Urinary bladder (tissue), 4 donors: ENCODE data around the gene SPOP. TPM values are rescaled to one million over a fixed set of nuclear protein-coding genes. Genes with fewer than 3 reads are reported as not detected.
A peak's percentile ranks its signal among the peaks of the same experiment; 100 is the strongest.
"Not testable (repeated sequence)": the region's sequence is repeated elsewhere in the genome, so short reads cannot be mapped to it uniquely, and the experiment has no call there.

Source experiments
- DNase-seq: peaks from one replicate; pipeline ENCODE4 v3.0.0-alpha.2; 2015; ENCODE audit errors: extremely low spot score
- H3K27ac ChIP-seq: one replicate; pipeline ENCODE4 v1.5.1; 2013; ENCODE audit warnings: low read depth, mild to moderate bottlenecking, moderate library complexity
- H3K36me3 ChIP-seq: one replicate; pipeline ENCODE4 v1.6.1; 2013; ENCODE audit warnings: mild to moderate bottlenecking, moderate library complexity; ENCODE audit not compliant: insufficient read depth
- H3K4me1 ChIP-seq: one replicate; pipeline ENCODE4 v1.6.1; 2013; ENCODE audit warnings: mild to moderate bottlenecking, moderate library complexity; ENCODE audit not compliant: insufficient read depth
- H3K4me3 ChIP-seq: one replicate; pipeline ENCODE4 v1.5.1; 2013; ENCODE audit warnings: low read depth, low read length
- WGBS: extraction: QIAGEN DNeasy Blood & Tissue Kit; methylation state at CpG from one replicate; pipeline ENCODE4 v1.1.7; 2013; 5-methylcytosine and 5-hydroxymethylcytosine counted together
- polyA plus RNA-seq: library from polyadenylated mRNA; stranded (reverse); fragments of 200-250 nt; gene quantifications from one replicate; pipeline ENCODE4 v1.2.3, GENCODE V29; 2013
- total RNA-seq: library from RNA; depleted of rRNA; stranded (reverse); fragments of >200 nt; gene quantifications from one replicate; pipeline ENCODE4 v1.2.3, GENCODE V29; 2014
- donor health status: healthy with polysubstance abuse.
- donor health status: healthy.

SPOP gene
- total RNA-seq: 174 TPM
- 92.4 TPM for polyA plus RNA-seq

GRCh38 chr17:49677933-49678847 lies at the start of gene SPOP:
SPOP (minus strand) TSS chr17:49678097; CDS start chr17:49622810, 55,287 bp downstream.
- peak within 1 kb of the TSS; percentile 94 for H3K27ac ChIP-seq
- peaks cover 2% of the 10 kb centered on the region for H3K36me3 ChIP-seq
- 15% methylated on average over 53 of the region's 53 CpGs for WGBS
- DNase-seq: peak; percentile 99
- no peaks in the 10 kb centered on the region for H3K4me1 ChIP-seq
- peak within 1 kb of the TSS; percentile 62 for H3K4me3 ChIP-seq

- 91% methylated on average over 4 of the region's 4 CpGs for WGBS
- Histone ChIP-seq H3K4me1 (peaks cover 2% of the 10 kb centered on the region), H3K36me3 (no peaks in the 10 kb centered on the region), H3K4me3 (no peak overlapping the region), H3K27ac (no peak overlapping the region)
- DNase-seq: no peak
Measured at GRCh38 chr17:49727380-49727779, 49.5 kb upstream of the SPOP start.

GRCh38 chr17:49725452-49726130 lies 47.7 kb upstream of the SPOP start:
- 80% methylated on average over 7 of the region's 7 CpGs for WGBS
- Histone ChIP-seq H3K4me1 (peaks cover 2% of the 10 kb centered on the region), H3K4me3 (no peak overlapping the region), H3K36me3 (no peaks in the 10 kb centered on the region), H3K27ac (no peak overlapping the region)
- no peak for DNase-seq

- not testable (repeated sequence) for H3K4me1 ChIP-seq, H3K4me3 ChIP-seq, DNase-seq, H3K27ac ChIP-seq, H3K36me3 ChIP-seq
- 80% methylated on average over 6 of the region's 6 CpGs for WGBS
Measured at GRCh38 chr17:49724552-49724951, 46.7 kb upstream of the SPOP start.

- Histone ChIP-seq H3K4me3 (no peak overlapping the region), H3K27ac (peak overlapping the region; percentile 51), H3K4me1 (peaks cover 2% of the 10 kb centered on the region), H3K36me3 (no peaks in the 10 kb centered on the region)
- 14% methylated on average over 8 of the region's 8 CpGs for WGBS
- peak; percentile 70 for DNase-seq
Measured at GRCh38 chr17:49723423-49723822, 45.5 kb upstream of the SPOP start.

- Histone ChIP-seq H3K4me1 (peaks cover 2% of the 10 kb centered on the region), H3K27ac (no peak overlapping the region), H3K36me3 (no peaks in the 10 kb centered on the region), H3K4me3 (no peak overlapping the region)
- 97% methylated on average over 3 of the region's 3 CpGs for WGBS
- DNase-seq: no peak
Measured at GRCh38 chr17:49722066-49722465, 44.2 kb upstream of the SPOP start.

GRCh38 chr17:49717371-49717861 lies 39.5 kb upstream of the SPOP start:
- no peak overlapping the region for H3K27ac ChIP-seq

GRCh38 chr17:49716668-49717364 lies 38.9 kb upstream of the SPOP start:
- WGBS: 87% methylated on average over 1 of the region's 1 CpG
- no peaks in the 10 kb centered on the region for H3K4me1 ChIP-seq
- DNase-seq: no peak
- no peak overlapping the region for H3K4me3 ChIP-seq
- no peak overlapping the region for H3K27ac ChIP-seq
- peaks cover 3% of the 10 kb centered on the region for H3K36me3 ChIP-seq

More at GRCh38 chr17:49717371-49717861, 39.5 kb upstream of the SPOP start:
- Histone ChIP-seq H3K36me3 (peaks cover 3% of the 10 kb centered on the region), H3K4me3 (no peak overlapping the region), H3K4me1 (no peaks in the 10 kb centered on the region)
- WGBS: 92% methylated on average over 10 of the region's 10 CpGs
- DNase-seq: no peak

- no peaks in the 10 kb centered on the region for H3K4me1 ChIP-seq
- DNase-seq: no peak
- no peak overlapping the region for H3K27ac ChIP-seq
- H3K4me3 ChIP-seq: no peak overlapping the region
- 77% methylated on average over 9 of the region's 9 CpGs for WGBS
- H3K36me3 ChIP-seq: peaks cover 3% of the 10 kb centered on the region
Measured at GRCh38 chr17:49715717-49716279, 37.9 kb upstream of the SPOP start.

- Histone ChIP-seq H3K4me3 (no peak overlapping the region), H3K36me3 (peaks cover 3% of the 10 kb centered on the region), H3K4me1 (no peaks in the 10 kb centered on the region), H3K27ac (no peak overlapping the region)
- DNase-seq: no peak
- 76% methylated on average over 4 of the region's 4 CpGs for WGBS
Measured at GRCh38 chr17:49715216-49715615, 37.3 kb upstream of the SPOP start.

- H3K4me3 ChIP-seq: peak overlapping the region; percentile 16
- WGBS: 51% methylated on average over 15 of the region's 15 CpGs
- DNase-seq: no peak
Measured at GRCh38 chr17:49708515-49709183, 30.8 kb upstream of the SPOP start.

GRCh38 chr17:49707608-49708514 lies 30.0 kb upstream of the SPOP start, which contains the start of gene SLC35B1:
SLC35B1 (minus strand) TSS chr17:49707964; CDS start chr17:49707833, 131 bp downstream.
- WGBS: 1% methylated on average over 53 of the region's 53 CpGs
- Histone ChIP-seq H3K27ac (peak within 1 kb of the TSS; percentile 68), H3K4me3 (peak within 1 kb of the TSS; percentile 89), H3K36me3 (no peaks in the 10 kb centered on the region), H3K4me1 (no peaks in the 10 kb centered on the region)
- DNase-seq: peak; percentile 95

More at GRCh38 chr17:49708515-49709183, 30.8 kb upstream of the SPOP start:
- H3K36me3 ChIP-seq: no peaks in the 10 kb centered on the region
- peak overlapping the region; percentile 65 for H3K27ac ChIP-seq
- no peaks in the 10 kb centered on the region for H3K4me1 ChIP-seq
